GM12878 (cell line): ENCODE measurements around the gene HIVEP1. TPM values are rescaled to one million over a fixed set of nuclear protein-coding genes. Genes with fewer than 3 reads are reported as not detected.

Experiments
- ATAC-seq: fragments of 200-7000 bp; cut with Tn5 transposase; 3 replicates; pipeline ENCODE4 v1.9.1; 2020; ENCODE audit warnings: mild to moderate bottlenecking, moderate library complexity
- BruUV-seq: library from RNA; stranded (reverse); fragments of 400-500 nt; replicated peaks from 2 replicates; lab custom pipeline; 2021; lab: Mats Ljungman, UMichigan
- CTCF ChIA-PET: fragments of 300-600 bp; sonication (Branson Sonifier 250); formaldehyde crosslinking; extraction: SDS; loops from one replicate; lab custom pipeline; 2021; ENCODE audit warnings: inconsistent platforms; lab: Yijun Ruan, JAX
- POLR2A ChIA-PET: fragments of 350-600 bp; formaldehyde crosslinking; extraction: SDS; loops from one replicate; lab custom pipeline; 2021; ENCODE audit warnings: inconsistent platforms; lab: Charles Lee
- RAD21 ChIA-PET: fragments of 300-600 bp; sonication (Branson Sonifier 250); formaldehyde crosslinking; loops from one replicate; lab custom pipeline; 2023; ENCODE audit warnings: antibody characterized with exemption; ENCODE audit not compliant: unreplicated experiment; lab: Charles Lee
- SMC1A ChIA-PET: fragments of 300-600 bp; sonication (Branson Sonifier 250); formaldehyde crosslinking; loops from one replicate; lab custom pipeline; 2023; ENCODE audit not compliant: unreplicated experiment, uncharacterized antibody; lab: Charles Lee
- DNase-seq: peaks from one replicate; pipeline ENCODE4 v3.0.0-alpha.2; 2011; ENCODE audit warnings: low read depth, low spot score
- FAIRE-seq: peaks from 3 replicates; lab custom pipeline; 2011; peaks lifted over from hg19 to GRCh38; lab: Jason Lieb, UNC
- H2AFZ ChIP-seq: 2 replicates; pipeline ENCODE4 v1.6.0; 2011; ENCODE audit warnings: low read depth, low read length, control low read depth; ENCODE audit not compliant: control insufficient read depth
- H3K27ac ChIP-seq: 2 replicates; pipeline ENCODE4 v1.5.1; 2011; ENCODE audit warnings: control low read depth; ENCODE audit not compliant: control insufficient read depth, insufficient read depth
- H3K27me3 ChIP-seq, 2 experiments: replicated peaks in 1 of 2; 2 replicates each; pipeline versions ENCODE4 v1.6.0 to v1.6.1; 2011; ENCODE audit warnings: low read length in 1 of 2; ENCODE audit not compliant: control insufficient read depth in 2 of 2, insufficient read depth in 2 of 2
- H3K36me3 ChIP-seq, 2 experiments: 2 replicates each; pipeline ENCODE4 v1.5.1; 2011; ENCODE audit warnings: low read length in 1 of 2; ENCODE audit not compliant: control insufficient read depth in 2 of 2, insufficient read depth in 2 of 2
- H3K4me1 ChIP-seq: 2 replicates; pipeline ENCODE4 v1.6.1; 2011; ENCODE audit warnings: mild to moderate bottlenecking, low read length, moderate library complexity, mixed read lengths; ENCODE audit not compliant: control insufficient read depth, insufficient read depth
- H3K4me2 ChIP-seq: 2 replicates; pipeline ENCODE4 v1.6.0; 2011; ENCODE audit warnings: control low read depth; ENCODE audit not compliant: control insufficient read depth, insufficient read depth
- H3K4me3 ChIP-seq: fragments of 200-600 bp; sonication (generic); 2 replicates; pipeline ENCODE4 v1.5.1; 2016
- H3K79me2 ChIP-seq: 2 replicates; pipeline ENCODE4 v1.6.0; 2011; ENCODE audit warnings: low read length; ENCODE audit not compliant: control insufficient read depth, insufficient read depth
- H3K9ac ChIP-seq: 2 replicates; pipeline ENCODE4 v1.8.0; 2011; ENCODE audit warnings: low read length, control low read depth, mixed read lengths; ENCODE audit not compliant: control insufficient read depth, insufficient read depth
- H3K9me3 ChIP-seq: replicated peaks from 3 replicates; pipeline ENCODE4 v1.5.1; 2011; ENCODE audit warnings: mild to moderate bottlenecking, low read length; ENCODE audit not compliant: control insufficient read depth, insufficient read depth
- H4K20me1 ChIP-seq: 2 replicates; pipeline ENCODE4 v1.6.0; 2011; ENCODE audit not compliant: control insufficient read depth, insufficient read depth
- BACH1 ChIP-seq: fragments of 450-650 bp; IDR thresholded peaks from 2 replicates; pipeline ENCODE4 v1.6.1; 2017; ENCODE audit warnings: mild to moderate bottlenecking, borderline replicate concordance
- BMI1 ChIP-seq: fragments of 450-650 bp; IDR thresholded peaks from 2 replicates; pipeline ENCODE4 v1.6.1; 2016; ENCODE audit warnings: mild to moderate bottlenecking, moderate library complexity, borderline replicate concordance
- CHD1 ChIP-seq: IDR thresholded peaks from 2 replicates; pipeline ENCODE4 v1.6.1; 2012; ENCODE audit warnings: low read depth, low read length, improper control_type of control experiment
- ESRRA ChIP-seq: IDR thresholded peaks from 2 replicates; pipeline ENCODE4 v1.6.1; 2012; ENCODE audit warnings: mild to moderate bottlenecking, low read length, improper control_type of control experiment
- MEF2A ChIP-seq: IDR thresholded peaks from 2 replicates; pipeline ENCODE4 v1.6.1; 2011; ENCODE audit warnings: low read depth, mild to moderate bottlenecking, low read length, moderate library complexity; ENCODE audit not compliant: insufficient read depth
- NBN ChIP-seq: fragments of 450-650 bp; IDR thresholded peaks from 2 replicates; pipeline ENCODE4 v1.6.1; 2016
- NFYA ChIP-seq: IDR thresholded peaks from 2 replicates; pipeline ENCODE4 v1.6.1; 2011; ENCODE audit warnings: low read depth, mild to moderate bottlenecking, low read length, improper control_type of control experiment, borderline replicate concordance
- NFYB ChIP-seq: IDR thresholded peaks from 2 replicates; pipeline ENCODE4 v1.6.1; 2011; ENCODE audit warnings: low read depth, mild to moderate bottlenecking, low read length, improper control_type of control experiment, moderate library complexity; ENCODE audit not compliant: insufficient read depth
- RUNX3 ChIP-seq: IDR thresholded peaks from 2 replicates; pipeline ENCODE4 v1.6.1; 2012; ENCODE audit warnings: low read length, inconsistent platforms
- SIX5 ChIP-seq: IDR thresholded peaks from 2 replicates; pipeline ENCODE4 v1.6.1; 2011; ENCODE audit warnings: mild to moderate bottlenecking, low read depth, low read length, moderate library complexity; ENCODE audit not compliant: severe bottlenecking
- SP1 ChIP-seq: IDR thresholded peaks from one replicate; pipeline ENCODE4 v1.6.1; 2011; ENCODE audit warnings: low read depth, low read length
- SUPT20H ChIP-seq: IDR thresholded peaks from 2 replicates; pipeline ENCODE4 v1.6.1; 2011; ENCODE audit warnings: low read depth, mild to moderate bottlenecking, low read length, moderate library complexity, borderline replicate concordance; ENCODE audit not compliant: control insufficient read depth
- YY1 ChIP-seq: IDR thresholded peaks from 2 replicates; pipeline ENCODE4 v1.6.1; 2011; ENCODE audit warnings: low read depth, mild to moderate bottlenecking, low read length
- WGBS: methylation state at CpG from one replicate; pipeline ENCODE4 v1.1.6; 2016; ENCODE audit warnings: low lambda C conversion rate; ENCODE audit not compliant: insufficient replicate concordance, insufficient coverage; ENCODE audit errors: missing lambda C conversion rate; 5-methylcytosine and 5-hydroxymethylcytosine counted together
- in situ Hi-C: fragments of 300-500 bp; cut with MboI; formaldehyde crosslinking; loops from 9 replicates; pipeline ENCODE4 v1.14.3; 2018; ENCODE audit warnings: mixed read lengths
- intact Hi-C: fragments of 100-400 bp; cut with micrococcal nuclease; formaldehyde crosslinking; loops from one replicate; pipeline ENCODE4 v1.14.2; 2022; ENCODE audit not compliant: unreplicated experiment
- polyA plus RNA-seq, 11 experiments: library from polyadenylated mRNA; depleted of rRNA in 4 of 11; unstranded in 6 of 11; stranded (reverse) in 5 of 11; fragments of >200 nt; fragmentation: Nextera tagmentation in 4 of 11; fragmentation: Illumina TruSeq in 1 of 11; extraction: Ambion mirVana in 4 of 11; extraction: Trizol in 1 of 11; gene quantifications; 1 replicate in 1 of 11; 2 replicates in 10 of 11; pipeline versions ENCODE4 v1.2.1 to v1.2.3, GENCODE V29; 2011 to 2016; ENCODE audit warnings: inconsistent platforms in 2 of 11, missing spikeins in 2 of 11, low read depth in 1 of 11
- total RNA-seq, 4 experiments: library from RNA; depleted of rRNA in 3 of 4; stranded (reverse); fragments of >200 nt in 3 of 4; fragmentation: Illumina TruSeq in 1 of 4; extraction: Trizol in 1 of 4; gene quantifications; 2 replicates each; pipeline versions ENCODE4 v1.2.1 to v1.2.3, GENCODE V29; 2013 to 2021
- TF ChIP-seq, protein P1 (sequence below): fragments of 450-650 bp; formaldehyde crosslinking; IDR thresholded peaks from 2 replicates; pipeline ENCODE4 v1.4.0; 2020; ENCODE audit warnings: mild to moderate bottlenecking, moderate library complexity
- TF ChIP-seq, protein P2 (sequence below): fragments of 450-650 bp; formaldehyde crosslinking; IDR thresholded peaks from 2 replicates; pipeline ENCODE4 v1.4.0; 2022; ENCODE audit warnings: mild to moderate bottlenecking, moderate library complexity
- TF ChIP-seq, protein P3 (sequence below): IDR thresholded peaks from 2 replicates; pipeline ENCODE4 v1.6.1; 2011; ENCODE audit warnings: borderline replicate concordance, low read depth, mild to moderate bottlenecking, moderate library complexity, mixed read lengths, low read length; ENCODE audit not compliant: insufficient read depth; ENCODE audit errors: extremely low read length

Gene HIVEP1
- total and polyA plus RNA-seq, 10 of the 15 experiments (the other 5 are each of a cell fraction or from before 2014, with no cell fraction given) = 4.3 to 37.5 (median 21.6) TPM

DNA sequence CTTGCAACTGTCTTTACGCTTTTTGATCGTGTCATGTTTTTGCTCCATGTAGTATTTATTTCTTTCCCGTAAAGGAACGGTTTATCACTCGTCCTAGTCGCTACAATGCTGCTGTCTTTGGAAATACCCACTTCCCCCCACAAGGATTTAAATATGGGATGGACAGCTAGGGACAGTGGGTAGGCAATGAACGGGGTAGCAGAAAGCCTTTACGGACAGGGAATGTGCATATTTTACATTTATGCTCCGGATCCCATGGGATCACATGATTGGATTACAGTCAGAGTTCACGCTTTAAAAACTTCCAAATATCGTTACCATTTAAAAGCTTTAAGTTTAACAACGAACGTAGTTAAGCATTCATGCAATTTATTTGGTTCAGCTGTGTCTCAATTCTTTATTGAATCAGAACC is 1.2 kb downstream of the HIVEP1 start:
- WGBS = under 1% methylated on average over 13 of the region's 13 CpGs
- FAIRE-seq (no peak), ATAC-seq (no peak), DNase-seq (no peak)
- Histone ChIP-seq H3K27me3 (no peaks in the 10 kb centered on the region), H3K9ac (peak overlapping the region; percentile 93), H3K79me2 (peaks cover 72% of the 10 kb centered on the region), H4K20me1 (no peaks in the 10 kb centered on the region), H3K36me3 (peaks cover 10 to 11% of the 10 kb centered on the region in 2 experiments), H3K27ac (peak overlapping the region; percentile 97), H3K9me3 (peaks cover 20% of the 10 kb centered on the region), H3K4me2 (peak overlapping the region; percentile 88), H3K4me3 (peak overlapping the region; percentile 94), H3K4me1 (peaks cover 3% of the 10 kb centered on the region), H2AFZ (no peak overlapping the region; the same call in 1 of the 2 replicates)
- in situ Hi-C loops = loop anchor here (10.0 to 25.0 kb wide), 2 partner anchors 301 to 591 kb away; no protein-coding TSS in a partner anchor
- ChIA-PET RAD21 (interaction anchor here (0.9 to 6.9 kb wide), 32 partner anchors 11 to 592 kb away, joined by 3 to 77 read pairs (median 4); partner anchors contain the start of gene EDN1), CTCF (interaction anchor here (0.6 to 2.9 kb wide), 20 partner anchors 15 to 361 kb away, joined by 3 to 11 read pairs (median 4); no protein-coding TSS in a partner anchor), SMC1A (interaction anchor here (0.6 to 3.2 kb wide), 39 partner anchors 10 to 358 kb away, joined by 3 to 28 read pairs (median 6); partner anchors contain the start of gene EDN1), POLR2A (interaction anchor here (0.8 to 2.6 kb wide), 13 partner anchors 11 to 302 kb away, joined by 3 to 11 read pairs (median 3); no protein-coding TSS in a partner anchor)
- BruUV-seq = TSS peak; percentile 46
- intact Hi-C loops = loop anchor here (1.0 to 10.0 kb wide), 9 partner anchors 36 to 593 kb away; partner anchors contain the start of gene EDN1
- TF ChIP-seq, protein P1, sequence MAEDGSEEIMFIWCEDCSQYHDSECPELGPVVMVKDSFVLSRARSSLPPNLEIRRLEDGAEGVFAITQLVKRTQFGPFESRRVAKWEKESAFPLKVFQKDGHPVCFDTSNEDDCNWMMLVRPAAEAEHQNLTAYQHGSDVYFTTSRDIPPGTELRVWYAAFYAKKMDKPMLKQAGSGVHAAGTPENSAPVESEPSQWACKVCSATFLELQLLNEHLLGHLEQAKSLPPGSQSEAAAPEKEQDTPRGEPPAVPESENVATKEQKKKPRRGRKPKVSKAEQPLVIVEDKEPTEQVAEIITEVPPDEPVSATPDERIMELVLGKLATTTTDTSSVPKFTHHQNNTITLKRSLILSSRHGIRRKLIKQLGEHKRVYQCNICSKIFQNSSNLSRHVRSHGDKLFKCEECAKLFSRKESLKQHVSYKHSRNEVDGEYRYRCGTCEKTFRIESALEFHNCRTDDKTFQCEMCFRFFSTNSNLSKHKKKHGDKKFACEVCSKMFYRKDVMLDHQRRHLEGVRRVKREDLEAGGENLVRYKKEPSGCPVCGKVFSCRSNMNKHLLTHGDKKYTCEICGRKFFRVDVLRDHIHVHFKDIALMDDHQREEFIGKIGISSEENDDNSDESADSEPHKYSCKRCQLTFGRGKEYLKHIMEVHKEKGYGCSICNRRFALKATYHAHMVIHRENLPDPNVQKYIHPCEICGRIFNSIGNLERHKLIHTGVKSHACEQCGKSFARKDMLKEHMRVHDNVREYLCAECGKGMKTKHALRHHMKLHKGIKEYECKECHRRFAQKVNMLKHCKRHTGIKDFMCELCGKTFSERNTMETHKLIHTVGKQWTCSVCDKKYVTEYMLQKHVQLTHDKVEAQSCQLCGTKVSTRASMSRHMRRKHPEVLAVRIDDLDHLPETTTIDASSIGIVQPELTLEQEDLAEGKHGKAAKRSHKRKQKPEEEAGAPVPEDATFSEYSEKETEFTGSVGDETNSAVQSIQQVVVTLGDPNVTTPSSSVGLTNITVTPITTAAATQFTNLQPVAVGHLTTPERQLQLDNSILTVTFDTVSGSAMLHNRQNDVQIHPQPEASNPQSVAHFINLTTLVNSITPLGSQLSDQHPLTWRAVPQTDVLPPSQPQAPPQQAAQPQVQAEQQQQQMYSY (CRISPR knock-in tag) = no peak
- TF ChIP-seq, protein P2, sequence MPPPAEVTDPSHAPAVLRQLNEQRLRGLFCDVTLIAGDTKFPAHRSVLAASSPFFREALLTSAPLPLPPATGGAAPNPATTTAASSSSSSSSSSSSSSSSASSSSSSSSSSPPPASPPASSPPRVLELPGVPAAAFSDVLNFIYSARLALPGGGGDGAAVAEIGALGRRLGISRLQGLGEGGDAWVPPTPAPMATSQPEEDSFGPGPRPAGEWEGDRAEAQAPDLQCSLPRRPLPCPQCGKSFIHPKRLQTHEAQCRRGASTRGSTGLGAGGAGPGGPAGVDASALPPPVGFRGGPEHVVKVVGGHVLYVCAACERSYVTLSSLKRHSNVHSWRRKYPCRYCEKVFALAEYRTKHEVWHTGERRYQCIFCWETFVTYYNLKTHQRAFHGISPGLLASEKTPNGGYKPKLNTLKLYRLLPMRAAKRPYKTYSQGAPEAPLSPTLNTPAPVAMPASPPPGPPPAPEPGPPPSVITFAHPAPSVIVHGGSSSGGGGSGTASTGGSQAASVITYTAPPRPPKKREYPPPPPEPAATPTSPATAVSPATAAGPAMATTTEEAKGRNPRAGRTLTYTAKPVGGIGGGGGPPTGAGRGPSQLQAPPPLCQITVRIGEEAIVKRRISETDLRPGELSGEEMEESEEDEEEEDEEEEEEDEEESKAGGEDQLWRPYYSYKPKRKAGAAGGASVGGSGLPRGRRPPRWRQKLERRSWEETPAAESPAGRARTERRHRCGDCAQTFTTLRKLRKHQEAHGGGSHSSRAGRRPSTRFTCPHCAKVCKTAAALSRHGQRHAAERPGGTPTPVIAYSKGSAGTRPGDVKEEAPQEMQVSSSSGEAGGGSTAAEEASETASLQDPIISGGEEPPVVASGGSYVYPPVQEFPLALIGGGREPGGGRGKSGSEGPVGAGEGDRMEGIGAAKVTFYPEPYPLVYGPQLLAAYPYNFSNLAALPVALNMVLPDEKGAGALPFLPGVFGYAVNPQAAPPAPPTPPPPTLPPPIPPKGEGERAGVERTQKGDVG (CRISPR knock-in tag) = no peak
- TF ChIP-seq RUNX3 (no peak), ESRRA (no peak), YY1 (no peak), SIX5 (no peak), BMI1 (no peak), SP1 (no peak), NFYB (no peak), BACH1 (no peak), NBN (peak; percentile 4; the same call in 1 of the 2 replicates), CHD1 (0 out of 2 replicates have a peak, but pooled peaks have one; percentile 68), NFYA (no peak), MEF2A (no peak), SUPT20H (no peak)
- TF ChIP-seq, protein P3, sequence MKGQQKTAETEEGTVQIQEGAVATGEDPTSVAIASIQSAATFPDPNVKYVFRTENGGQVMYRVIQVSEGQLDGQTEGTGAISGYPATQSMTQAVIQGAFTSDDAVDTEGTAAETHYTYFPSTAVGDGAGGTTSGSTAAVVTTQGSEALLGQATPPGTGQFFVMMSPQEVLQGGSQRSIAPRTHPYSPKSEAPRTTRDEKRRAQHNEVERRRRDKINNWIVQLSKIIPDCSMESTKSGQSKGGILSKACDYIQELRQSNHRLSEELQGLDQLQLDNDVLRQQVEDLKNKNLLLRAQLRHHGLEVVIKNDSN = no peak
